WTC11 (cell line): ENCODE data around the gene MRPS27.

ENCODE experiments used
- ATF1 ChIP-seq: sonication (generic); formaldehyde crosslinking; IDR thresholded peaks from 2 replicates; pipeline ENCODE4 v1.8.1; 2023; ENCODE audit warnings: mild to moderate bottlenecking, moderate library complexity, missing genetic modification reagents
- CREB1 ChIP-seq: sonication (generic); formaldehyde crosslinking; IDR thresholded peaks from 2 replicates; pipeline ENCODE4 v1.8.0; 2023; ENCODE audit warnings: mild to moderate bottlenecking, missing genetic modification reagents
- E2F1 ChIP-seq: sonication (generic); formaldehyde crosslinking; IDR thresholded peaks from 2 replicates; pipeline ENCODE4 v1.8.0; 2022; ENCODE audit warnings: mild to moderate bottlenecking, missing genetic modification reagents
- ESRRA ChIP-seq: sonication (generic); formaldehyde crosslinking; IDR thresholded peaks from 2 replicates; pipeline ENCODE4 v1.8.1; 2022; ENCODE audit warnings: mild to moderate bottlenecking, missing genetic modification reagents, borderline replicate concordance
- ETV6 ChIP-seq: sonication (generic); formaldehyde crosslinking; IDR thresholded peaks from 2 replicates; pipeline ENCODE4 v1.8.1; 2022; ENCODE audit warnings: mild to moderate bottlenecking, missing genetic modification reagents
- FOXJ3 ChIP-seq: sonication (generic); formaldehyde crosslinking; IDR thresholded peaks from 2 replicates; pipeline ENCODE4 v1.9.0; 2021; ENCODE audit warnings: missing genetic modification reagents, mild to moderate bottlenecking, borderline replicate concordance
- NFE2L1 ChIP-seq: sonication (generic); formaldehyde crosslinking; IDR thresholded peaks from 2 replicates; pipeline ENCODE4 v1.8.1; 2023; ENCODE audit warnings: missing genetic modification reagents
- NR2C2 ChIP-seq: sonication (generic); formaldehyde crosslinking; IDR thresholded peaks from 2 replicates; pipeline ENCODE4 v1.8.0; 2022; ENCODE audit warnings: mild to moderate bottlenecking, missing genetic modification reagents
- NR3C1 ChIP-seq: sonication (generic); formaldehyde crosslinking; conservative IDR thresholded peaks from 2 replicates; pipeline ENCODE4 v1.8.1; 2023; ENCODE audit warnings: low read depth, mild to moderate bottlenecking, missing genetic modification reagents
- TEAD4 ChIP-seq: sonication (generic); formaldehyde crosslinking; IDR thresholded peaks from 2 replicates; pipeline ENCODE4 v1.8.0; 2022; ENCODE audit warnings: mild to moderate bottlenecking, missing genetic modification reagents
- ZNF671 ChIP-seq: fragments of 250-450 bp; sonication (Bioruptor Pico); IDR thresholded peaks from 2 replicates; pipeline ENCODE4 v1.8.0; 2021; ENCODE audit warnings: mild to moderate bottlenecking
- TF ChIP-seq, protein P1 (sequence below): fragments of 200-600 bp; IDR thresholded peaks from 2 replicates; pipeline ENCODE4 v1.8.0; 2022; ENCODE audit warnings: antibody characterized with exemption
- TF ChIP-seq, protein P2 (sequence below): sonication (generic); formaldehyde crosslinking; IDR thresholded peaks from 2 replicates; pipeline ENCODE4 v1.8.0; 2022; ENCODE audit warnings: mild to moderate bottlenecking, missing genetic modification reagents
- TF ChIP-seq, protein P3 (sequence below): sonication (generic); formaldehyde crosslinking; IDR thresholded peaks from 2 replicates; pipeline ENCODE4 v1.8.1; 2023; ENCODE audit warnings: mild to moderate bottlenecking, moderate library complexity, missing genetic modification reagents

DNA sequence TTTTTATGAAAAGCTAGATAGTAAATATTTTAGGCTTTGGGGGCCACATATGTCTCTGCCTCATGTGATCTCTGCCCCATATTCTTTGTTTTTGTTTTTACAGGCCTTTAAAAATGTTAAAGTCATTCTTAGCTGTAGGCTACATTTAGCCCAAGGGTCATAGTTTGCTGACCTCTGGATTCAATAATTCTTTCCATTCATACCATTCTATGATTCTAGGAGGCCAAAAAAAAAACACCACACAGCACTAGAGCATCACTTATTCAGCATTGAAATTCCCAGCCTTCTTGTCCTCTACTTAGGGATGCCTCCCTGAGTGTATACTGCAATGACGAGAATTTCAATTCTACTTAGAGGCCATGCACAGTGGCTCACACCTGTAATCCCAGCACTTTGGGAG lies 17.1 kb upstream of the MRPS27 start:
- TF ChIP-seq, protein P1, sequence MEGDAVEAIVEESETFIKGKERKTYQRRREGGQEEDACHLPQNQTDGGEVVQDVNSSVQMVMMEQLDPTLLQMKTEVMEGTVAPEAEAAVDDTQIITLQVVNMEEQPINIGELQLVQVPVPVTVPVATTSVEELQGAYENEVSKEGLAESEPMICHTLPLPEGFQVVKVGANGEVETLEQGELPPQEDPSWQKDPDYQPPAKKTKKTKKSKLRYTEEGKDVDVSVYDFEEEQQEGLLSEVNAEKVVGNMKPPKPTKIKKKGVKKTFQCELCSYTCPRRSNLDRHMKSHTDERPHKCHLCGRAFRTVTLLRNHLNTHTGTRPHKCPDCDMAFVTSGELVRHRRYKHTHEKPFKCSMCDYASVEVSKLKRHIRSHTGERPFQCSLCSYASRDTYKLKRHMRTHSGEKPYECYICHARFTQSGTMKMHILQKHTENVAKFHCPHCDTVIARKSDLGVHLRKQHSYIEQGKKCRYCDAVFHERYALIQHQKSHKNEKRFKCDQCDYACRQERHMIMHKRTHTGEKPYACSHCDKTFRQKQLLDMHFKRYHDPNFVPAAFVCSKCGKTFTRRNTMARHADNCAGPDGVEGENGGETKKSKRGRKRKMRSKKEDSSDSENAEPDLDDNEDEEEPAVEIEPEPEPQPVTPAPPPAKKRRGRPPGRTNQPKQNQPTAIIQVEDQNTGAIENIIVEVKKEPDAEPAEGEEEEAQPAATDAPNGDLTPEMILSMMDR = no peak
- no peak for TF ChIP-seq ZNF671 (CRISPR knock-in tag)
- no peak for TF ChIP-seq CREB1 (CRISPR knock-in tag)
- TF ChIP-seq NR3C1 (CRISPR knock-in tag) = no peak
- no peak for TF ChIP-seq NFE2L1 (CRISPR knock-in tag)
- TF ChIP-seq ESRRA (CRISPR knock-in tag) = no peak
- no peak for TF ChIP-seq TEAD4 (CRISPR knock-in tag)
- TF ChIP-seq E2F1 (CRISPR knock-in tag) = no peak
- TF ChIP-seq NR2C2 (CRISPR knock-in tag) = no peak
- TF ChIP-seq, protein P2, sequence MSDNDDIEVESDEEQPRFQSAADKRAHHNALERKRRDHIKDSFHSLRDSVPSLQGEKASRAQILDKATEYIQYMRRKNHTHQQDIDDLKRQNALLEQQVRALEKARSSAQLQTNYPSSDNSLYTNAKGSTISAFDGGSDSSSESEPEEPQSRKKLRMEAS (CRISPR knock-in tag) = no peak
- TF ChIP-seq, protein P3, sequence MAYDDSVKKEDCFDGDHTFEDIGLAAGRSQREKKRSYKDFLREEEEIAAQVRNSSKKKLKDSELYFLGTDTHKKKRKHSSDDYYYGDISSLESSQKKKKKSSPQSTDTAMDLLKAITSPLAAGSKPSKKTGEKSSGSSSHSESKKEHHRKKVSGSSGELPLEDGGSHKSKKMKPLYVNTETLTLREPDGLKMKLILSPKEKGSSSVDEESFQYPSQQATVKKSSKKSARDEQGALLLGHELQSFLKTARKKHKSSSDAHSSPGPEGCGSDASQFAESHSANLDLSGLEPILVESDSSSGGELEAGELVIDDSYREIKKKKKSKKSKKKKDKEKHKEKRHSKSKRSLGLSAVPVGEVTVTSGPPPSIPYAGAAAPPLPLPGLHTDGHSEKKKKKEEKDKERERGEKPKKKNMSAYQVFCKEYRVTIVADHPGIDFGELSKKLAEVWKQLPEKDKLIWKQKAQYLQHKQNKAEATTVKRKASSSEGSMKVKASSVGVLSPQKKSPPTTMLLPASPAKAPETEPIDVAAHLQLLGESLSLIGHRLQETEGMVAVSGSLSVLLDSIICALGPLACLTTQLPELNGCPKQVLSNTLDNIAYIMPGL (CRISPR knock-in tag) = no peak
- no peak for TF ChIP-seq ATF1
- TF ChIP-seq ETV6 = no peak
- no peak for TF ChIP-seq FOXJ3 (CRISPR knock-in tag)
